H9 (cell line): ENCODE data around the gene ACOT11. TPM values are rescaled to one million over a fixed set of nuclear protein-coding genes. Genes with fewer than 3 reads are reported as not detected.
"Not testable (repeated sequence)": the region's sequence is repeated elsewhere in the genome, so short reads cannot be mapped to it uniquely, and the experiment has no call there.

Source experiments
- DNase-seq: peaks from one replicate; pipeline ENCODE4 v3.0.0-alpha.2; 2017
- H2AFZ ChIP-seq: one replicate; pipeline ENCODE4 v1.6.1; 2013; ENCODE audit warnings: mild to moderate bottlenecking, low read length, control low read depth, moderate library complexity
- H2AK5ac ChIP-seq: 2 replicates; pipeline ENCODE4 v1.6.1; 2013; ENCODE audit warnings: low read length, control low read depth, mixed read lengths; ENCODE audit not compliant: insufficient read length
- H2BK120ac ChIP-seq: one replicate; pipeline ENCODE4 v1.6.1; 2013; ENCODE audit warnings: low read depth, mild to moderate bottlenecking, low read length, control low read depth, inconsistent platforms; ENCODE audit not compliant: poor library complexity, severe bottlenecking
- H2BK12ac ChIP-seq: 2 replicates; pipeline ENCODE4 v1.6.1; 2013; ENCODE audit warnings: low read length, control low read depth, mixed read lengths, low read depth; ENCODE audit not compliant: insufficient read length
- H2BK15ac ChIP-seq: 2 replicates; pipeline ENCODE4 v1.6.1; 2013; ENCODE audit warnings: low read depth, low read length, control low read depth
- H2BK20ac ChIP-seq: one replicate; pipeline ENCODE4 v1.6.1; 2013; ENCODE audit warnings: low read depth, mild to moderate bottlenecking, low read length, control low read depth, inconsistent platforms; ENCODE audit not compliant: poor library complexity, severe bottlenecking
- H2BK5ac ChIP-seq: 2 replicates; pipeline ENCODE4 v1.6.1; 2013; ENCODE audit warnings: low read length, control low read depth, mixed read lengths; ENCODE audit not compliant: insufficient read length
- H3K14ac ChIP-seq: 2 replicates; pipeline ENCODE4 v1.6.1; 2013; ENCODE audit warnings: low read length, control low read depth; ENCODE audit not compliant: insufficient read depth
- H3K18ac ChIP-seq: 2 replicates; pipeline ENCODE4 v1.6.1; 2013; ENCODE audit warnings: low read depth, mild to moderate bottlenecking, mixed read lengths, low read length, control low read depth; ENCODE audit not compliant: insufficient read length
- H3K23ac ChIP-seq: 2 replicates; pipeline ENCODE4 v1.6.1; 2013; ENCODE audit warnings: low read length, control low read depth, mixed read lengths, low read depth; ENCODE audit not compliant: insufficient read length
- H3K23me2 ChIP-seq: 2 replicates; pipeline ENCODE4 v1.6.1; 2013; ENCODE audit warnings: low read depth, mild to moderate bottlenecking, mixed read lengths, low read length, control low read depth; ENCODE audit not compliant: insufficient read length, poor library complexity, severe bottlenecking
- H3K27ac ChIP-seq: 2 replicates; pipeline ENCODE4 v1.5.1; 2013; ENCODE audit warnings: low read length, control low read depth, mixed read lengths, low read depth; ENCODE audit not compliant: insufficient read length
- H3K27me3 ChIP-seq: 2 replicates; pipeline ENCODE4 v1.6.1; 2013; ENCODE audit warnings: low read length, control low read depth, inconsistent platforms; ENCODE audit not compliant: insufficient read depth
- H3K4ac ChIP-seq: 2 replicates; pipeline ENCODE4 v1.6.1; 2013; ENCODE audit warnings: low read depth, mild to moderate bottlenecking, control low read depth, inconsistent platforms, low read length, moderate library complexity
- H3K4me1 ChIP-seq: 2 replicates; pipeline ENCODE4 v1.6.1; 2013; ENCODE audit warnings: low read length, control low read depth, inconsistent platforms; ENCODE audit not compliant: insufficient read depth
- H3K4me2 ChIP-seq: 2 replicates; pipeline ENCODE4 v1.6.1; 2013; ENCODE audit warnings: low read length, control low read depth, mixed read lengths; ENCODE audit not compliant: insufficient read length, insufficient read depth
- H3K56ac ChIP-seq: 2 replicates; pipeline ENCODE4 v1.6.1; 2013; ENCODE audit warnings: low read depth, mild to moderate bottlenecking, mixed read lengths, low read length, control low read depth; ENCODE audit not compliant: insufficient read length
- H3K79me1 ChIP-seq: 2 replicates; pipeline ENCODE4 v1.6.1; 2013; ENCODE audit warnings: low read depth, mild to moderate bottlenecking, moderate library complexity, low read length, control low read depth, inconsistent platforms; ENCODE audit not compliant: insufficient read depth, poor library complexity, severe bottlenecking
- H3K79me2 ChIP-seq: 2 replicates; pipeline ENCODE4 v1.6.1; 2013; ENCODE audit warnings: low read length, control low read depth, inconsistent platforms; ENCODE audit not compliant: insufficient read depth
- H3K9ac ChIP-seq: 2 replicates; pipeline ENCODE4 v1.6.1; 2013; ENCODE audit warnings: low read length, control low read depth, mixed read lengths; ENCODE audit not compliant: insufficient read length; ENCODE audit errors: extremely low read depth
- H3K9me3 ChIP-seq: one replicate; pipeline ENCODE4 v1.6.1; 2013; ENCODE audit warnings: low read depth, low read length, inconsistent platforms; ENCODE audit not compliant: control insufficient read depth
- H3T11ph ChIP-seq: one replicate; pipeline ENCODE4 v1.6.1; 2013; ENCODE audit warnings: mild to moderate bottlenecking, low read length, control low read depth, inconsistent platforms
- H4K20me1 ChIP-seq: one replicate; pipeline ENCODE4 v1.6.1; 2013; ENCODE audit not compliant: control insufficient read depth, insufficient read length, insufficient read depth
- H4K5ac ChIP-seq: 2 replicates; pipeline ENCODE4 v1.6.1; 2013; ENCODE audit warnings: low read depth, mild to moderate bottlenecking, mixed read lengths, low read length, control low read depth; ENCODE audit not compliant: insufficient read length
- H4K8ac ChIP-seq: replicated peaks from 2 replicates; pipeline ENCODE4 v1.6.1; 2013; ENCODE audit warnings: low read length, control low read depth, mixed read lengths, low read depth; ENCODE audit not compliant: insufficient read length
- H4K91ac ChIP-seq: 2 replicates; pipeline ENCODE4 v1.6.1; 2013; ENCODE audit warnings: low read depth, mild to moderate bottlenecking, moderate library complexity, mixed read lengths, low read length, control low read depth; ENCODE audit not compliant: insufficient read length
- H3K27ac Mint-ChIP-seq, 3 experiments: 2 replicates in 2 of 3; 3 replicates in 1 of 3; pipeline ENCODE4 v1.8.0; 2020 to 2021; ENCODE audit warnings: mixed read lengths in 3 of 3, mild to moderate bottlenecking in 1 of 3, moderate library complexity in 1 of 3
- H3K27me3 Mint-ChIP-seq: 2 replicates; pipeline ENCODE4 v1.8.0; 2021; ENCODE audit warnings: low read depth, mild to moderate bottlenecking, moderate library complexity, mixed read lengths
- H3K36me3 Mint-ChIP-seq, 3 experiments: 2 replicates in 2 of 3; 3 replicates in 1 of 3; pipeline ENCODE4 v1.8.0; 2020 to 2021; ENCODE audit warnings: low read depth in 3 of 3, mixed read lengths in 3 of 3; ENCODE audit not compliant: insufficient read depth in 1 of 3
- H3K4me1 Mint-ChIP-seq, 2 experiments: 2 replicates each; pipeline ENCODE4 v1.8.0; 2020; ENCODE audit warnings: mixed read lengths in 2 of 2
- H3K4me3 Mint-ChIP-seq, 2 experiments: 2 replicates in 1 of 2; 3 replicates in 1 of 2; pipeline ENCODE4 v1.8.0; 2020 to 2021; ENCODE audit warnings: mild to moderate bottlenecking in 2 of 2, mixed read lengths in 2 of 2, moderate library complexity in 1 of 2
- H3K9me3 Mint-ChIP-seq, 2 experiments: 2 replicates in 1 of 2; 3 replicates in 1 of 2; pipeline ENCODE4 v1.8.0; 2020; ENCODE audit warnings: mild to moderate bottlenecking in 2 of 2, mixed read lengths in 2 of 2, moderate library complexity in 1 of 2
- WGBS: extraction: QIAGEN DNeasy Blood & Tissue Kit; methylation state at CpG from one replicate; pipeline ENCODE4 v1.1.7; 2013; ENCODE audit warnings: missing lambda C conversion rate, low lambda C conversion rate, mixed read lengths; ENCODE audit not compliant: insufficient read length; ENCODE audit errors: extremely low coverage; 5-methylcytosine and 5-hydroxymethylcytosine counted together
- total RNA-seq: library from RNA; stranded (reverse); gene quantifications from 2 replicates; pipeline ENCODE4 v1.2.1, GENCODE V29; 2021
- TF ChIP-seq, protein P1 (sequence below): fragments of 200-600 bp; sonication (generic); conservative IDR thresholded peaks from 3 replicates; pipeline ENCODE4 v1.8.0; 2021; ENCODE audit warnings: antibody characterized with exemption, mild to moderate bottlenecking

ACOT11 gene
- total RNA-seq, 1 experiment from 2014 or later = 4.0 TPM

DNA sequence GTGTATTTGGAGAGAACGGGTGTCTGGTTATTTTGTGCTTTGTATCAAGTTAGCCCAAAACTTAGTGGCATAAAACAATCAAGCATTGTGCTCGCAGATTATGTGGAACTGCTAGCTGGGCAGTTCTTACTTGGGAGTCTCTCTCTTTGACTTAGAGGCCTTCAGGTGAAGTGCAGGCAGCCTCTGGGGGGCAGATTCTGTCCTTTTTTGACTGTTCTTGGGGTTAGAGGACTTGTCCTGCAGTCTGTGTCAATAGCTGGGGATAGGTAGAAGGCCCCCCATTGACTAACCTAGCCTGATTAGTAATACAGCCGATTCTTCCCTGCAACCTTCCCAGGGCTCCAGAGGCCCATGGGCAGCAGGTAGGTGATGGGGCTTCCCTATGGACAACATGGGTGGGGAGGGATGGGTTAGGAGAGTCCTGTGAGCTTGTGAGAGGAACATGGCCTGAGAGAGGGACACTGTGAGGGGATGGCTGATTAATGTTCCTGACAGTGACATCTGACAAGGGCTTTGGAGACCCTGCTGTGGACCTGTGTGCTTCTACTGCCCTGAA, 37.2 kb upstream of the ACOT11 start:
- H3K9me3 Mint-ChIP-seq = no peaks in the 10 kb centered on the region; a peak in 1 of 5 replicates
- no peak overlapping the region for H3K56ac ChIP-seq
- no peaks in the 10 kb centered on the region for H3K9me3 ChIP-seq
- no peak overlapping the region for H3K18ac ChIP-seq
- H2BK5ac ChIP-seq = no peak overlapping the region
- H3K23me2 ChIP-seq = no peaks in the 10 kb centered on the region
- H3K79me1 ChIP-seq = no peaks in the 10 kb centered on the region
- H4K91ac ChIP-seq = no peak overlapping the region
- no peak overlapping the region for H3K4me2 ChIP-seq
- H3T11ph ChIP-seq = no peak overlapping the region
- peaks cover 3% of the 10 kb centered on the region for H3K27me3 Mint-ChIP-seq
- H3K4ac ChIP-seq = no peak overlapping the region
- H4K20me1 ChIP-seq = no peaks in the 10 kb centered on the region
- DNase-seq = no peak
- H2BK20ac ChIP-seq = no peak overlapping the region
- H3K27ac Mint-ChIP-seq = 0 out of 7 replicates have a peak overlapping the region, but pooled peaks of 1 of the 3 experiments have one; percentile 40
- H3K23ac ChIP-seq = no peak overlapping the region
- H2BK120ac ChIP-seq = no peak overlapping the region
- WGBS = no CpG with 5 or more reads among the region's 3 CpGs
- no peaks in the 10 kb centered on the region for H3K4me1 ChIP-seq
- H3K79me2 ChIP-seq = no peaks in the 10 kb centered on the region
- no peak overlapping the region for H2BK12ac ChIP-seq
- no peak overlapping the region for H2AK5ac ChIP-seq
- no peak overlapping the region for H3K4me3 Mint-ChIP-seq
- TF ChIP-seq, protein P1, sequence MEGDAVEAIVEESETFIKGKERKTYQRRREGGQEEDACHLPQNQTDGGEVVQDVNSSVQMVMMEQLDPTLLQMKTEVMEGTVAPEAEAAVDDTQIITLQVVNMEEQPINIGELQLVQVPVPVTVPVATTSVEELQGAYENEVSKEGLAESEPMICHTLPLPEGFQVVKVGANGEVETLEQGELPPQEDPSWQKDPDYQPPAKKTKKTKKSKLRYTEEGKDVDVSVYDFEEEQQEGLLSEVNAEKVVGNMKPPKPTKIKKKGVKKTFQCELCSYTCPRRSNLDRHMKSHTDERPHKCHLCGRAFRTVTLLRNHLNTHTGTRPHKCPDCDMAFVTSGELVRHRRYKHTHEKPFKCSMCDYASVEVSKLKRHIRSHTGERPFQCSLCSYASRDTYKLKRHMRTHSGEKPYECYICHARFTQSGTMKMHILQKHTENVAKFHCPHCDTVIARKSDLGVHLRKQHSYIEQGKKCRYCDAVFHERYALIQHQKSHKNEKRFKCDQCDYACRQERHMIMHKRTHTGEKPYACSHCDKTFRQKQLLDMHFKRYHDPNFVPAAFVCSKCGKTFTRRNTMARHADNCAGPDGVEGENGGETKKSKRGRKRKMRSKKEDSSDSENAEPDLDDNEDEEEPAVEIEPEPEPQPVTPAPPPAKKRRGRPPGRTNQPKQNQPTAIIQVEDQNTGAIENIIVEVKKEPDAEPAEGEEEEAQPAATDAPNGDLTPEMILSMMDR = peak; percentile 38; the same call in 2 of the 3 replicates
- H2BK15ac ChIP-seq = no peak overlapping the region
- H3K9ac ChIP-seq = no peak overlapping the region
- H3K14ac ChIP-seq = no peak overlapping the region
- no peak overlapping the region for H4K8ac ChIP-seq
- no peak overlapping the region for H4K5ac ChIP-seq
- H3K36me3 Mint-ChIP-seq = no peaks in the 10 kb centered on the region; a peak in 1 of 7 replicates
- no peaks in the 10 kb centered on the region for H3K27me3 ChIP-seq
- H2AFZ ChIP-seq = no peak overlapping the region
- H3K4me1 Mint-ChIP-seq = peaks cover 2 to 5% of the 10 kb centered on the region in 2 experiments; a peak in 2 of 4 replicates
- no peak overlapping the region for H3K27ac ChIP-seq

DNA sequence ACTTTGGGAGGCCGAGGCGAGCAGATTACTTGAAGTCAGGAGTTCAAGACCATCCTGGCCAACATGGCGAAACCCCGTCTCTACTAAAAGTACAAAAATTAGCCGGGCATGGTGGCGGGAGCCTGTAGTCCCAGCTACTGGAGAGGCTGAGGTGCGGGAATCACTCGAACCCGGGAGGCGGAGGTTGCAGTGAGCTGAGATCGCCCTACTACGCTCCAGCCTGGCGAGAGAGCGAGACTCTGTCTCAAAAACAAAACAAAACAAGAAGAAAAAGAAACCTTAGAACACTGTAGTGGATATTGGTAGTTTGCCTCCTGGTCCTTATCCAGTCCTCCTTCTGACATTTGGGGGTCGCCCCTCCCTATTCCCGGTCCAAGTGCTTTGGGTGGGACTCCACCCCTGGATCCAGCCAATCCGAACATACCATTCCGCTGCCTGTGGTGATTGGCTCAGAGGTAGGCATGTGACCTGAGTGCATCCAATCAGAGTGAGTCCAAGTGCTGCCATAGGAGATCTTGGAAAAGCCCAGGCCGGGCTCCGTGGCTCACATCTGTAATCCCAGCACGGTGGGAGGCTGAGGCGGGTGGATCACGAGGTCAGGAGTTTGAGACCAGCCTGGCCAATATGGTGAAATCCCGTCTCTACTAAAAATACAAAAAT, 34.0 kb upstream of the ACOT11 start:
- H3K14ac ChIP-seq, H3K27ac Mint-ChIP-seq, H3K4me2 ChIP-seq, H3K4me1 Mint-ChIP-seq, H3K4ac ChIP-seq, H2BK5ac ChIP-seq, H3K9me3 ChIP-seq, H2BK12ac ChIP-seq, H4K91ac ChIP-seq, H2AFZ ChIP-seq, H3K27ac ChIP-seq, H3T11ph ChIP-seq, H3K18ac ChIP-seq, H4K8ac ChIP-seq, H3K79me2 ChIP-seq, H3K36me3 Mint-ChIP-seq, H2BK20ac ChIP-seq, H3K23ac ChIP-seq, H4K5ac ChIP-seq, H3K79me1 ChIP-seq, H3K23me2 ChIP-seq, H3K27me3 Mint-ChIP-seq, H3K9me3 Mint-ChIP-seq, H2BK120ac ChIP-seq, H4K20me1 ChIP-seq, H2BK15ac ChIP-seq, H2AK5ac ChIP-seq, H3K9ac ChIP-seq, H3K4me1 ChIP-seq, H3K4me3 Mint-ChIP-seq, H3K56ac ChIP-seq, H3K27me3 ChIP-seq: not testable (repeated sequence)
- peak; percentile 79 for DNase-seq
- no CpG with 5 or more reads among the region's 24 CpGs for WGBS
